Measurements from ENCODE around the gene RHOU. TPM values are rescaled to one million over a fixed set of nuclear protein-coding genes. Genes with fewer than 3 reads are reported as not detected.

The RHOU gene
- total and polyA plus RNA-seq, 5 experiments from 2014 or later, result 0.14 to 0.44 (median 0.27) TPM

DNA sequence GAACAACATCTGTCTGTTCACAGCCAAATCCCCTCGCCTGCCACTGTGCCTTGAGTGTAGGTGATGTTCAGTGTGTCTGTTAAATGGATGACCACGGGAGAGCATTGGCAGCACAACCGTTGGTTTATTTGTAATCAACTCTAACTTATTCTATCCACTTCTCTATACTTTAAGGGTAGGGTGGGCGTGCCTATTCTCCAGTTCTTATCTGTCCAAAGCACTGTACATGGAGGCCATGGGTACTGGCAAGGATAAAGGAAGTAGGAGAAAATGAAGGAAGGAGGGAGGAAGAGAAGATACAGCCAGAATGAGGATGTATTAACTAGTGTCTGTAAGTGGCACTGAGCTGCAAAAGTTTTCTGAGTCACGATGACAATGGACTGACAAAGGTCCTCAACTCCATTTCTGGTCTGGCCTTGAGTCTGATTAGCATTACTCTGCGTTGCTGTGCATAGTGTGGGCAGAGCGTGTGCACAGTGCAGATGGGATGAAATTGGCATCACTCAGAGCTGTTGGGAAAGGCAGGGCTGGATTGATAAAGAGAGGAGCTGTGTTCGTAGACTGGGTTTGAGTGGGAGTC is 7.1 kb downstream of the RHOU start:
- Mint-ChIP-seq H3K4me1 (peaks cover 0 to 6% (median 1%) of the 10 kb centered on the region in 4 donors), H3K27ac (no peak overlapping the region), H3K27me3 (peaks cover 0 to 2% (median under 1%) of the 10 kb centered on the region in 5 donors), H3K36me3 (peaks cover 0 to 13% (median 0%) of the 10 kb centered on the region in 3 donors), H3K4me3 (no peak overlapping the region), H3K9me3 (no peaks in the 10 kb centered on the region)
- no peak for ATAC-seq
- DNase-seq, result no peak
- POLR2A ChIA-PET, result no interaction called here

DNA sequence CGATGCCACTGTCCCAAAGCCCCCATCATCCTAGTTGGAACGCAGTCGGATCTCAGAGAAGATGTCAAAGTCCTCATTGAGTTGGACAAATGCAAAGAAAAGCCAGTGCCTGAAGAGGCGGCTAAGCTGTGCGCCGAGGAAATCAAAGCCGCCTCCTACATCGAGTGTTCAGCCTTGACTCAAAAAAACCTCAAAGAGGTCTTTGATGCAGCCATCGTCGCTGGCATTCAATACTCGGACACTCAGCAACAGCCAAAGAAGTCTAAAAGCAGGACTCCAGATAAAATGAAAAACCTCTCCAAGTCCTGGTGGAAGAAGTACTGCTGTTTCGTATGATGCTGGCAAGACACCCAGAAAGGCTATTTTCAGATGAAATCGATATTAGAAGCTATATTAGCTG is 8.1 kb downstream of the RHOU start:
- Mint-ChIP-seq H3K4me1 (peaks cover 0 to 7% (median 2%) of the 10 kb centered on the region in 4 donors), H3K4me3 (no peak overlapping the region)

DNA sequence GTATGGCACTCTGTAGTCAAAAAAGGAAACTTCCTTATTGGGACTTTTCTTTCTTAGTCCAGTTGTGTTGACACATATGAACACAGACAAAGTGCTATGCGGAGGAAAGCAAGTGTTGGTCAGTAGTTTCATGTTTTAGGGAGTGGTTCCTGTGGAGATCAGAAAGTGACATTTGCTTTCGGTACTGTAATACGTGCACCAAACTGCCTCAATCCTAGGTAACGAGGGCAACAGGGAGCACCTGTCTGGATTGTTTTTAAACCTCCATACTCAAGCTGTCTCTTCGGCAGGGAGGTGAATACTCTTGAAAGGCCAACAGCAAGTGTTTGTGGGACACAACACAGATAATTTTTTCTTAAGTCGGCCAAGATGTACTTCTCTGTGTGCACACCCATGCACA is 9.1 kb downstream of the RHOU start:
- DNase-seq (no peak), ATAC-seq (no peak)
- no peak overlapping the region for H3K27ac Mint-ChIP-seq
- H3K27me3 Mint-ChIP-seq, result peaks cover 0 to 3% (median 0%) of the 10 kb centered on the region in 5 donors
- POLR2A ChIA-PET, result no interaction called here
- H3K9me3 Mint-ChIP-seq, result no peaks in the 10 kb centered on the region
- H3K36me3 Mint-ChIP-seq, result peaks cover 0 to 13% (median 0%) of the 10 kb centered on the region in 3 donors
- peaks cover 0 to 10% (median 3%) of the 10 kb centered on the region in 4 donors for H3K4me1 Mint-ChIP-seq
- H3K4me3 Mint-ChIP-seq, result no peak overlapping the region

More for the DNA sequence above, 8.1 kb downstream of the RHOU start:
- Mint-ChIP-seq H3K27ac (peak overlapping the region in 2 of 10 donors; percentile 16 to 66), H3K9me3 (no peaks in the 10 kb centered on the region), H3K36me3 (peaks cover 0 to 13% (median 0%) of the 10 kb centered on the region in 3 donors), H3K27me3 (peaks cover 0 to 3% (median under 1%) of the 10 kb centered on the region in 5 donors)
- ATAC-seq (no peak), DNase-seq (no peak)
- POLR2A ChIA-PET, result no interaction called here

DNA sequence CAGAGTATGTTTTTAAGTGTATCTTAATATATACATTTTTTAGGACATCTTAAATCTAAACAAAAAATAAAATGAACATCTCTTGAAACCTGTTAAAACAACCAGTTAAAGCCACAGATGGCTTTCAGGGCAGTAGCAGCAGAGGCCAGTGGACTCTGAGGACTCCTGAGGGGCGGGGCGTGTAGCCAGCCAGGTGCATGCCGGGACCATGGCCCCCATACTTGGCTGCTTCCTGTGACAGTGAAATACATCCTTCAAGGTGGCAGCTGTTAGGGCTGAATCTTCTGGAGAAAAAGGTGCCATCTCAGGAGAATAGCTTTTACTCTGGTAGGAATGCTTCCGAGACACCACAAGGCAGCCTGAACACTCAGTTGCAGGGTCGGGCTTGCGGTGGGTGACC is 9.6 kb downstream of the RHOU start:
- H3K27ac Mint-ChIP-seq, result no peak overlapping the region
- H3K36me3 Mint-ChIP-seq, result peaks cover 0 to 13% (median 0%) of the 10 kb centered on the region in 3 donors
- DNase-seq (no peak), ATAC-seq (no peak)
- H3K27me3 Mint-ChIP-seq, result peaks cover 0 to 3% (median 1%) of the 10 kb centered on the region in 5 donors
- no peak overlapping the region for H3K4me3 Mint-ChIP-seq
- peaks cover 0 to 7% (median 3%) of the 10 kb centered on the region in 4 donors for H3K4me1 Mint-ChIP-seq
- POLR2A ChIA-PET, result no interaction called here
- H3K9me3 Mint-ChIP-seq, result no peaks in the 10 kb centered on the region

DNA sequence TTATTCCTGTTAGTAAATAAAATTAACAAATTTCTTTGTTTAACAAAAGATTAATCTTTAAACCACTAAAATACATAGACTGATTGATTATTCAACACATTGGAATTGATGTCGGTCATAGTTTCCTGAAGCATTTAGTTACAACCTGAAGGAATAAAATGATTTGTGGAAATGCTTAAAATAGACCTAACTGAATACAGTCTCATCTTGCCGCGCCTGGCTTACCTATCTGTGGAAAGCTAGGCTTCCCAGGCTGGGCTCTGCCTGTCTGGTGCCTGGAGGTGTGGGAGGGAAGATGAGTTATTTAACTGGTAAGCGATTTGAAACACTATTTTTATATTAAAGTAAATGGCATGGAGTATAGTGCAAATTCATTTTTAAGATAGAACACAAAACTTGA is 10.2 kb downstream of the RHOU start:
- Mint-ChIP-seq H3K27me3 (peaks cover 0 to 5% (median 1%) of the 10 kb centered on the region in 5 donors), H3K36me3 (peaks cover 0 to 13% (median 0%) of the 10 kb centered on the region in 3 donors), H3K9me3 (no peaks in the 10 kb centered on the region), H3K4me3 (no peak overlapping the region), H3K27ac (no peak overlapping the region), H3K4me1 (peaks cover 0 to 7% (median 3%) of the 10 kb centered on the region in 4 donors)
- POLR2A ChIA-PET, result no interaction called here
- DNase-seq (no peak), ATAC-seq (no peak)

DNA sequence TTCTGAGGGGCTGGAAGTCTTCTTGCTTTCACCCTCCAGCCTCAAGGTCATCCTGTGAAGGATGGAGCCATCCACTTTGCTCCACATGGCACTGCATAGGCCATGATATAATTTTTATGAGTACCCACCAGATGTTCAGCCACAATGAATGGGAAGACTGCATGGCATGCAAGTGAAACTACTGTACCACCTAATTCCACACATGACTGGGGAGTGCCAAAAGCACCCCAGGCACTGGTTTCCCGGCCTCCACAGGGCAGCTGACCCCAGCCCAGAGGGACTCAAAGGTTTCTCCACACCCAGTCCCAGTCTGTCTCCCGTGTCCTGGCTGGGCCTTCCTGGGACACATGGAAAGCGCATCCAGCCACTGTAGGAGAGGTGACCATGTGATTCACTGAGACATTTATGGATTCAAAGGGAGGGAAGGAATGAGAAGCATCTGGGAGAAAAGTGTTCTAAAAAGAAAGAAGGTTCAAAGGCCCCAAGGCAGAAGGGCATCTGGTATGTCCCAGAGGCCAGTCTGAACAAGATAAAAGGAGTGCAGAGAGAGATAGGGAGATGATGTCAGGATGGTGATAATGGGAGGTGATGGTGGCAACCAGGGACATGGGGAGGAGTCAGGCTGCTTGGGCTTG is 12.1 kb downstream of the RHOU start:
- Mint-ChIP-seq H3K4me3 (no peak overlapping the region), H3K27ac (peak overlapping the region in 1 of 10 donors; percentile 73), H3K27me3 (peaks cover 0 to 12% (median 1%) of the 10 kb centered on the region in 5 donors), H3K4me1 (peaks cover 0 to 7% (median 3%) of the 10 kb centered on the region in 4 donors), H3K9me3 (no peaks in the 10 kb centered on the region), H3K36me3 (peaks cover 0 to 13% (median 0%) of the 10 kb centered on the region in 3 donors)
- POLR2A ChIA-PET, result no interaction called here
- no peak for DNase-seq
- no peak for ATAC-seq

DNA sequence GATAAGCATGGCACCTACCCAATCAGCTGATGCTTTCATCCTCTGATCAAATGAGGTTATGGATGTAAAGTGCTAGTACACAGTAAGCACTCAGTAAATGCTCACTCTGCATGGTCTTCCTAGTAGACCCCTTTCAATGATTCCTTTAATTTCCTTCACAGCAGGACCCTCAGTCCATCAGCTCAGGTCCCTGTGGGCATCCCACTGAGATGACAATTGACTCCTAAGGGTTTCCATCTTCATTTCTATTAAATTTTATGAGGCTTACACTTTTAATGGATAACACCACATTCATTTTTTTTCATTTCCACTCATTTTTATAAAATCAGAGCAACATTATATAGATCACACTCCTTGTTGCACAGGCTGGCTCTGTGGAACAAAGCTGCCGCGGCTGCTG is 12.8 kb downstream of the RHOU start:
- H3K4me1 Mint-ChIP-seq, result peaks cover 0 to 7% (median 2%) of the 10 kb centered on the region in 4 donors
- H3K27ac Mint-ChIP-seq, result peak overlapping the region in 2 of 10 donors; percentile 37 to 44
- ATAC-seq (no peak), DNase-seq (no peak)
- POLR2A ChIA-PET, result no interaction called here
- H3K9me3 Mint-ChIP-seq, result no peaks in the 10 kb centered on the region
- H3K27me3 Mint-ChIP-seq, result peaks cover 0 to 12% (median 1%) of the 10 kb centered on the region in 5 donors
- H3K36me3 Mint-ChIP-seq, result peaks cover 0 to 13% (median 0%) of the 10 kb centered on the region in 3 donors
- H3K4me3 Mint-ChIP-seq, result peak overlapping the region in 1 of 10 donors; percentile 59

DNA sequence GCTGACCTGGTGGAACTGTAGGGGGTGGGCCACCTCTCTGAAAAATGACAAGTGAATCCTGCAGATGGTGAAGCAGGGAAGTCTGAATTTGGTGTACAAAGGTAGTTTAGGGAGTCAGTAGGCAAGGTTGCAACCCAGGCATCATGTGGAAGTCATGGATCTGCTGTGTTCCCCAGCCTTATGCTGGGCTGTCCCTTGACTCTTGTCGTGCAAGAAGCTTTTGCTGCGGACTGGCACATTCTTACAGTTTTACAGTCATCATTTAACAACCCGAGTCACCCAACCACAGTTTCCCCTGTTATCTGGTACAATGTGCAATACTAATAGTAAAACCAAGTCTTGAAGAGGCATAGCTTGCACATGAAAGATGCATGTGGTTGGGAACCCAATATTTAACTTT is 13.2 kb downstream of the RHOU start:
- ATAC-seq (no peak), DNase-seq (no peak)
- Mint-ChIP-seq H3K27ac (peak overlapping the region in 2 of 10 donors; percentile 37 to 44), H3K4me3 (peak overlapping the region in 1 of 10 donors; percentile 59), H3K36me3 (peaks cover 0 to 9% (median 0%) of the 10 kb centered on the region in 3 donors), H3K9me3 (no peaks in the 10 kb centered on the region), H3K4me1 (peaks cover 0 to 7% (median 2%) of the 10 kb centered on the region in 4 donors), H3K27me3 (peaks cover 0 to 13% (median 1%) of the 10 kb centered on the region in 5 donors)
- POLR2A ChIA-PET, result no interaction called here

DNA sequence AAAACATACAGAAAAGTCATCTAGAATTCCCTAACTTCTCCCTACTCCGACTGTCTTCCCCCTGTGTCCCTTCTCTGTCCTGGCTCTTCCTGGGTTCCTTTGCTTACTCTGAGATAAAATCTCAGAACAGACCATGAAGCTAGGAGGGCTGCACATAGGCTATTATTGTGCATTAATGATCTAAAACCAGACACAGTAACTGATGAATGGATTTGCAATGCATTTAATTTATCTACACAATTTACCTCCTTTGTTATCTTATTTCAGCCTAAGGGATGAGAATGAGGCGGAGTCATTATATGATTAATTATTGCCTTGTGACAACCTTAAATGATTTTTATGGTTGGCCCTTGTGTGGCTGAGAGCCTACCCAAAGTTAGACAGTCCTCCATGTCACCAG is 14.5 kb downstream of the RHOU start:
- ATAC-seq (no peak), DNase-seq (no peak)
- Mint-ChIP-seq H3K27me3 (peaks cover 4 to 21% (median 6%) of the 10 kb centered on the region in 5 donors), H3K27ac (no peak overlapping the region), H3K36me3 (no peaks in the 10 kb centered on the region), H3K4me3 (no peak overlapping the region), H3K4me1 (peaks cover 0 to 7% (median 2%) of the 10 kb centered on the region in 4 donors), H3K9me3 (no peaks in the 10 kb centered on the region)
- POLR2A ChIA-PET, result no interaction called here

DNA sequence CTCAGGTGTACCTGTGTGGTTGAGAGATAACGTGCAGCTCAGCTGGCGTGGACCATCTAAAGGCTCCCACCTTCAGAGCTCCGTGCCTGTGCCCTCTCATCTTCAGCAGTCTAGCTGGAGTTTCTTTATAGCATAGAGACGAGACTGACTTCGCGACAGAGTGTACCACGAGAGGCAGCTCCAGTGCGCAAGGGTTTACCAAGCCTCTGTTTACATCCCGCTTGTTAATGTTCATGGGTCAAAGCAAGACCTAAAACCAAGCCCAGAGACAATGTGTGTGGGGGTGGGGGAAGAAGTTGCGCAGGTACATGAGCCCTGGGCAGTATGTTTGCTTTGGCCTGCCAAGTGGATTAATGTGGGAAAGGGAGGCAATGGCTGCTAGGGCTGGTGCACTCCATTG is 15.6 kb downstream of the RHOU start:
- H3K36me3 Mint-ChIP-seq, result no peaks in the 10 kb centered on the region
- ATAC-seq, result no peak
- no peak for DNase-seq
- H3K4me1 Mint-ChIP-seq, result peaks cover 0 to 15% (median 6%) of the 10 kb centered on the region in 4 donors
- no peak overlapping the region for H3K4me3 Mint-ChIP-seq
- H3K9me3 Mint-ChIP-seq, result peaks cover 0 to 2% (median 0%) of the 10 kb centered on the region in 9 donors
- H3K27ac Mint-ChIP-seq, result peak overlapping the region in 1 of 10 donors; percentile 20
- peaks cover 7 to 29% (median 17%) of the 10 kb centered on the region in 5 donors for H3K27me3 Mint-ChIP-seq
- POLR2A ChIA-PET, result no interaction called here

DNA sequence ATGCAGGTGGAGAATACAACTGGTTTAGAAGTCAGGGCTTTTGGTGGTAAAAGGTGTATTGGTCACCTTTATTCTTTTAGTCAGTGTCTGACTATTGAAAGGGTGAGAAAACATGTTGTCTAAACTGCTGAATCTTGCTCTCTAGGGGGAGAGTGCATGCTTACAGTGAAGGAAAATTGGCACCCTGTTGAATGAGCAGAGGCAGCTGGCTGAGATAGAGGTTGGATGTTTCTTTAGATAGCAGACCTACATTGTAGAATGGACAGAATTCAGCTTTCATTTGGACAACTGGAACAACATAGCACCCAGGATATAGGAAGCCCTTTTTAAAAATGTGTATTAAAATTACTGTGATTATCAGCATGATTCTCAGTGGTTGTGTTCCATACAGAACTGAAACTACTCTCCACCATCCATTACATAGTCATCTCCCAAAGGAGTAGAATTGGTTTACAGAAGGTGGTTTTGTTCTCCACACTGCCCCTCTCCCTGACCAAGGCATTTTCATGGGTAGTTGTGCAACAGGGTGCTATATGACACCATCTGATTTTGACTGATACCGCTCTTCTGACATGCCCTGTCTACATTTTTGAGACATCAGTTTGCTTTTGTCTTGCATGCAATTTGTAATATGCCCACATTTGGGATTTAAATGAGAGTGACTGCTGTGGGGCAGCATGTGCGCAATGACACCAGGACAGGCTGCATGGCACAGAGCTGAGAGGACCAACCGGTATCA is 16.2 kb downstream of the RHOU start:
- ATAC-seq, result no peak
- no peak for DNase-seq
- peaks cover 7 to 35% (median 23%) of the 10 kb centered on the region in 5 donors for H3K27me3 Mint-ChIP-seq
- peak overlapping the region in 1 of 10 donors; percentile 20 for H3K27ac Mint-ChIP-seq
- H3K4me1 Mint-ChIP-seq, result peaks cover 0 to 16% (median 7%) of the 10 kb centered on the region in 4 donors
- peaks cover 0 to 2% (median 0%) of the 10 kb centered on the region in 9 donors for H3K9me3 Mint-ChIP-seq
- no peaks in the 10 kb centered on the region for H3K36me3 Mint-ChIP-seq
- H3K4me3 Mint-ChIP-seq, result no peak overlapping the region
- POLR2A ChIA-PET, result no interaction called here

DNA sequence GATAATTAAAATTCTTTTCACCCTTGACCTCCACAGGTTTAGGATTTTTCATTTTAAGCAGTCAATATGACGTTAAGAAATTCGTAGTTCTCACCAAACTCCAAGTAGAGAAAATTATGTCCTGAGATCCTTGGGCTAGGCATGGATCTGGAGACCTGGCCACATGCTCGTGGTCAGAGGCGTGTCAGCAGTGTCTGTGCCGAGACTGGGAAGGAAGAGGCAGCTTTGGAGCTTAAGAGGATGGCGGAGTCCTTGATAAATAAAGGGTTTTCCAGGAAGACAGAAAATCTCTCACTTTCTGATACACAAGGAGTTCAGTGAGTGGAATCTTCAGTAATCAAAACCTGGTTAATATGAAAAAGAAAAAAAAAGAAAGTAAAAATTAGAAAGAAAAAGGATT is 17.0 kb downstream of the RHOU start:
- POLR2A ChIA-PET, result interaction anchor here (0.6 kb wide), 1 partner anchor 506 kb away, joined by 3 read pairs; no protein-coding TSS in a partner anchor
- H3K4me1 Mint-ChIP-seq, result peaks cover 0 to 16% (median 7%) of the 10 kb centered on the region in 4 donors
- H3K27me3 Mint-ChIP-seq, result peaks cover 7 to 37% (median 27%) of the 10 kb centered on the region in 5 donors
- peaks cover 0 to 3% (median 0%) of the 10 kb centered on the region in 3 donors for H3K36me3 Mint-ChIP-seq
- no peak for DNase-seq
- no peak overlapping the region for H3K27ac Mint-ChIP-seq
- peaks cover 0 to 2% (median 0%) of the 10 kb centered on the region in 9 donors for H3K9me3 Mint-ChIP-seq
- ATAC-seq, result no peak
- no peak overlapping the region for H3K4me3 Mint-ChIP-seq
